Vagina (tissue), 2 donors: Measurements from ENCODE around the gene TPCN2. TPM values are rescaled to one million over a fixed set of nuclear protein-coding genes. Genes with fewer than 3 reads are reported as not detected.

ENCODE experiments used
- DNase-seq, 2 donors: peaks; one replicate each; pipeline ENCODE4 v3.0.0-alpha.2; 2017; ENCODE audit errors: extremely low spot score in 2 of 2
- H3K27ac ChIP-seq: fragments of 200-600 bp; sonication (generic); one replicate; pipeline ENCODE4 v1.5.1; 2019
- H3K27me3 ChIP-seq: fragments of 200-600 bp; sonication (generic); one replicate; pipeline ENCODE4 v1.5.1; 2019
- H3K36me3 ChIP-seq, 2 donors: fragments of 200-600 bp; sonication (generic); one replicate each; pipeline ENCODE4 v1.5.1; 2017 to 2019
- H3K4me1 ChIP-seq: fragments of 200-600 bp; sonication (generic); one replicate; pipeline ENCODE4 v1.5.1; 2019
- H3K4me3 ChIP-seq, 2 donors: fragments of 200-600 bp; sonication (generic); 1 replicate in 1 of 2; 2 replicates in 1 of 2; pipeline ENCODE4 v1.5.1; 2016 to 2019
- H3K9me3 ChIP-seq: fragments of 200-600 bp; sonication (generic); one replicate; pipeline ENCODE4 v1.5.1; 2019
- CTCF ChIP-seq, 3 experiments: fragments of 450-650 bp in 2 of 3; fragments of 200-600 bp in 1 of 3; sonication (generic) in 1 of 3; IDR thresholded peaks; one replicate each; pipeline ENCODE4 v1.5.1; 2017 to 2019; ENCODE audit warnings: antibody characterized with exemption in 3 of 3, mild to moderate bottlenecking in 2 of 3, moderate library complexity in 2 of 3
- POLR2A ChIP-seq, 2 donors: fragments of 450-650 bp; IDR thresholded peaks; one replicate each; pipeline ENCODE4 v1.6.1; 2017; ENCODE audit warnings: antibody characterized with exemption in 2 of 2, mild to moderate bottlenecking in 2 of 2, moderate library complexity in 2 of 2
- POLR2AphosphoS5 ChIP-seq, 2 donors: sonication (generic); formaldehyde crosslinking; IDR thresholded peaks; one replicate each; pipeline ENCODE4 v1.9.0; 2017; ENCODE audit warnings: antibody characterized with exemption in 2 of 2, mild to moderate bottlenecking in 2 of 2, low read depth in 1 of 2; ENCODE audit not compliant: insufficient read depth in 1 of 2
- intact Hi-C: fragments of 100-400 bp; cut with DNase I; formaldehyde crosslinking; loops from one replicate; pipeline ENCODE4 v1.15.1; 2023
- total RNA-seq: library from RNA; depleted of rRNA; stranded (reverse); fragments of >200 nt; gene quantifications from one replicate; pipeline ENCODE4 v1.2.3, GENCODE V29; 2016

The TPCN2 gene
- total RNA-seq, 1 donor from 2014 or later, result 21.1 TPM

DNA sequence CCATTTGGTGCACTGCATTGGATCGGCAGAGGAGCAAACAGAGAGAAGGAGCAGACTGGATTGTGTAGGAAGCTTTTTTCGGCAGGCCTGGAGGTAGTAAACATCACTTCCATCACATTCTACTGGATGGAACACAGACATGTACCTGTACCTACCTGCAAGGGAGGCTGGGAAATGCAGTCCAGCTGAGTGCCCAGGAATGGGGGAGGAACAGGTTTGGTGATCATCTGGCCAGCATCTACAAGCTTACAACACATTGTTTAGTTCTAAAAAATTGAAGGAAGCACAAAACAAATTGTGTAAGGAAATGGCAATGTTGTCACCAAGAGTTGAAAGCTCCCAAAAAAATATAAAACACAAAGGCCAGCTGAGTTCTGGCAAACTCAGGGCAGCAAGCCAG lies 126.1 kb downstream of the TPCN2 start:
- intact Hi-C loops, result no loop called here
- no peak for DNase-seq
- no peak for TF ChIP-seq POLR2AphosphoS5 (IDR thresholded peaks at IDR 0.05; ENCODE audit: insufficient read depth in 1 of 2, low read depth in 1 of 2)
- no peak for TF ChIP-seq POLR2A (IDR thresholded peaks at IDR 0.05)
- no peak for TF ChIP-seq CTCF (IDR thresholded peaks at IDR 0.05)
- Histone ChIP-seq H3K27me3 (no peaks in the 10 kb centered on the region), H3K36me3 (no peaks in the 10 kb centered on the region), H3K4me3 (no peak overlapping the region), H3K9me3 (no peaks in the 10 kb centered on the region), H3K27ac (no peak overlapping the region), H3K4me1 (no peaks in the 10 kb centered on the region)

DNA sequence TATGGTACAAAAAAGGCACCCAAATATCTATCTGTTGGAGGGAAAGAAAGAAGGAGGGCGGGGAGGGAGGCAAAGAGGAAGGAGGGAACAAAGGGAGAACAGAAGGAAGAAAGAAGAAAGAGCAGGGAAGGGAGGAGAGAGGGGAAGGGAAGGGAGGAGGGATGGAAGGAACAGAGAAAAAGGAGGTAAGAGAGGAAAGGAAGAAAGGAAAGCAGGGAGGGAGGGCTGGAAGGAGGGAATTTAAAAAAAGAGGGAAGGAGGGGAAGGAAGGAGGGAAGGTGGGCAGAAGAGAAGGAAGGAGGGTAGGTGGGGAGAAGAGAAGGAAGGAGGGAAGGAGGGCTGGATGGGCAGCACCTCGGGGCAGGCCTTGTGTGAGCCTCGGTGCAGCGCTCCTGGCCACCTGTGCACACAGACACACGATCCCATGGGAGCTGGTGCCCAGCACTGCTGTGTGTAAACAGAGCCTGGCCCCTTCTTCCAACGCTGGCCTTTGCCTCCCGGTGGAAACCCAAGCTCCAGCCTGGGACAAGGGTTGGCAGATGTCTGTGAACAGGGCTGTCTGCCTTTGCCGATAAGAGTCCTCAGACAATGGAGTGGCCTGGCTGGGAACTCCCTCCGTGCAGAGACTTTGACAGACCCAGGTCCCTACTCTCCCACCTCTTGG lies 130.2 kb downstream of the TPCN2 start:
- TF ChIP-seq CTCF (IDR thresholded peaks at IDR 0.05) (no peak), POLR2AphosphoS5 (IDR thresholded peaks at IDR 0.05; ENCODE audit: insufficient read depth in 1 of 2, low read depth in 1 of 2) (no peak), POLR2A (IDR thresholded peaks at IDR 0.05) (no peak)

DNA sequence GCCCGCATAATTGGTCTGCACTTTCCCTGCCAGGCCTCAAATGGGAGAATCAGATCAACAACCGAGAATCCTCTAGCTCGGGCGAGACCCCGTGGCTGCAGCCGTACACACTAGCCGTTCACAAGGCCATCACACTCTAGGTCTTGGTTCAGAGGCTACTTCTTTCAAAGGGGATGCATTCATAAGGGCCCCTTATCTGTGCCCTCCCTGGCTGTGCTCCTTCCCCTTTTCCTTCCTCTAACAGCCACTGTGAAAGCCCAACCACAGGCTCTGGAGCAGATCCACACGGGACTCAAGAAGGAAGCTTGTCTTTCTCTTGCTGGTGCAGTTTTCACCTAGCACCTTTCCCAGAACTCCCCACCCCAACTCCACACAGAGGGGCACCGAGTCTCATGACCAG lies 131.5 kb downstream of the TPCN2 start:
- no peaks in the 10 kb centered on the region for H3K9me3 ChIP-seq
- no peak for DNase-seq
- intact Hi-C loops, result no loop called here
- H3K4me3 ChIP-seq, result no peak overlapping the region
- H3K27ac ChIP-seq, result no peak overlapping the region
- H3K36me3 ChIP-seq, result no peaks in the 10 kb centered on the region
- H3K4me1 ChIP-seq, result no peaks in the 10 kb centered on the region
- no peaks in the 10 kb centered on the region for H3K27me3 ChIP-seq
- no peak for TF ChIP-seq CTCF (IDR thresholded peaks at IDR 0.05)
- TF ChIP-seq POLR2A (IDR thresholded peaks at IDR 0.05), result no peak
- no peak for TF ChIP-seq POLR2AphosphoS5 (IDR thresholded peaks at IDR 0.05; ENCODE audit: insufficient read depth in 1 of 2, low read depth in 1 of 2)

More for the DNA sequence above, 130.2 kb downstream of the TPCN2 start:
- DNase-seq, result no peak
- no peaks in the 10 kb centered on the region for H3K27me3 ChIP-seq
- no peak overlapping the region for H3K27ac ChIP-seq
- intact Hi-C loops, result no loop called here
- H3K4me1 ChIP-seq, result no peaks in the 10 kb centered on the region
- no peaks in the 10 kb centered on the region for H3K36me3 ChIP-seq
- no peak overlapping the region for H3K4me3 ChIP-seq
- no peaks in the 10 kb centered on the region for H3K9me3 ChIP-seq

DNA sequence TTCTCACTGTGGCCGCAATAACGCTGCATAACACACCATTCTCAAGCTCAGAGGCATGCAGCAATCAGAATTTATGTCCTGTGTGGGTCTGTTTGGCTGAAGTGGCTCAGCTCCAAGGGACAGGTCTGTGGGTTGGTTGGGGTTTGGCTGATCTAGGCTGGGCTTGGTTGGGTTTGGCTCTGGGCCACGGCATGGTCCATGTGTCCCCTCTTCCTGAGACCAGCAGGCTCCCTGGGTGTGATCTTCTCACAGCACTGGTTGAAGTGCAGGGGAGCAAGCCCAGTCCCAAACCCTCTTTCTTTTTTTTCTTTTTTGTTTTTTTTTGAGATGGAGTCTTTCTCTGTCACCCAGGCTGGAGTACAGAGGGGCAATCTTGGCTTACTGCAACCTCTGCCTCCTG lies 132.0 kb downstream of the TPCN2 start:
- no peak for TF ChIP-seq CTCF (IDR thresholded peaks at IDR 0.05)
- no peak for TF ChIP-seq POLR2AphosphoS5 (IDR thresholded peaks at IDR 0.05; ENCODE audit: insufficient read depth in 1 of 2, low read depth in 1 of 2)
- TF ChIP-seq POLR2A (IDR thresholded peaks at IDR 0.05), result no peak
- intact Hi-C loops, result no loop called here
- Histone ChIP-seq H3K27me3 (no peaks in the 10 kb centered on the region), H3K4me3 (no peak overlapping the region), H3K27ac (no peak overlapping the region), H3K9me3 (no peaks in the 10 kb centered on the region), H3K4me1 (no peaks in the 10 kb centered on the region), H3K36me3 (no peaks in the 10 kb centered on the region)
- no peak for DNase-seq

- Histone ChIP-seq H3K27me3 (no peaks in the 10 kb centered on the region), H3K36me3 (no peaks in the 10 kb centered on the region), H3K9me3 (no peaks in the 10 kb centered on the region), H3K4me3 (no peak overlapping the region), H3K27ac (no peak overlapping the region), H3K4me1 (no peaks in the 10 kb centered on the region)
- DNase-seq, result no peak
- TF ChIP-seq POLR2AphosphoS5 (IDR thresholded peaks at IDR 0.05; ENCODE audit: insufficient read depth in 1 of 2, low read depth in 1 of 2) (no peak), CTCF (IDR thresholded peaks at IDR 0.05) (no peak), POLR2A (IDR thresholded peaks at IDR 0.05) (no peak)
- intact Hi-C loops, result no loop called here
Measured at GRCh38 chr11:69183613-69184012, 134.9 kb downstream of the TPCN2 start.
